Stimulated activated CD8-positive, alpha-beta memory T cell treated with anti-CD3 and anti-CD28 coated beads, Interleukin-7, amount 100 ng/mL, for 24 hours (primary cell): ENCODE measurements around the gene MYO10.
"Not testable (repeated sequence)": the region's sequence is repeated elsewhere in the genome, so short reads cannot be mapped to it uniquely, and the experiment has no call there.

Source experiments
- DNase-seq: peaks from one replicate; pipeline ENCODE4 v3.0.0-alpha.2; 2020; ENCODE audit warnings: low read depth

MYO10 gene

DNA sequence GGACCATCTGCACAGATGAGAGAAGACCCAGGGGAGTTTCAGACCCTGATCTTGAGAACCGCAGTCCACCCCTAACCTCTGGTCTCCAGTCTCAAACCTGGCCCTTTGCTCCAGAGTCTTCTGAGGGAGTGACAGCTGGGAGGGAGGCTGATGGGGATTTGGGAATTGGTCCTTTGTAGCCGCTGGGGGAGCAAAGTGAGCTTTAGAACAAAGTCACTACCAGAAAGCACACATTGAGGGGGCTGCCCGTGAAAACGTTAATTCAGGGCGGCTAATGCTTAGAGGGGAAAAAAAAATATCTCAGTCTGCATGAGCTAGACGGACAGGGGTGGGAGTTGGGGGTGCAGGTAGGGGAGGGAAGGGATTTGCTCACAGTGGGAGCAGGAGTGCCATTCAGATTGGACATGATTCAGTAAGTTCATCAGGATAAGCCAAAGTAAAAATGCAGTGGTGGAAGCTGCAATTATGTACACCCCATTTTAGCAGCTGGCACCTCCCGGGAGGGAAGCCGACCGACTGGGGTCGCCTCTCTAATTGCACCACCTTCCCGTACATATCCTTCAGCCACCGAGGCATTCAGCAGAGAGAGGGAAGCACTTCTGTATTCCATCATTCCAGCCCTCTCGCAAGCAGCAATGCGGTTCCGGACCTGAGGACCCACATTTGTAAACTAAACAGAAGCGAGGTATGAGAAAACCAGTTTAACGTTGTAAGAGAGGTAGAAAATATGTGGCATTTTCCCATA lies 195.8 kb downstream of the MYO10 start:
- no peak for DNase-seq

DNA sequence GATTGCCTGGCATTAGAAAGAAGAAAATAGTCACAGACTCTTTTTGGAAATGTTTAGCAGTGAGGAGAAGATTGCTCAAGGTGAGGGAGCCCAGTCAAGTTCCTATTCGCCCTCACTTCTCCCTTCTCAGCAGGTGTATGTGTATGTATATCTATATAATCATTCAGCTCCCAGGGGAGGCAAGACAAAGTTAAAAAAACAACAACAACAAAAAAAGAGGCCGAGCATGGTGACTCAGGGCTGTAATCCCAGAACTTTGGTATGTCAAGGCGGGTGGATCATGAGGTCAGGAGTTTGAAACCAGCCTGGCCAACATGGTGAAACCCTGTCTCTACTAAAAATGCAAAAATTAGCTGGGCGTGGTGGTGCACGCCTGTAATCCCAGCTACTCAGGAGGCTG lies 197.7 kb downstream of the MYO10 start:
- DNase-seq: not testable (repeated sequence)

DNA sequence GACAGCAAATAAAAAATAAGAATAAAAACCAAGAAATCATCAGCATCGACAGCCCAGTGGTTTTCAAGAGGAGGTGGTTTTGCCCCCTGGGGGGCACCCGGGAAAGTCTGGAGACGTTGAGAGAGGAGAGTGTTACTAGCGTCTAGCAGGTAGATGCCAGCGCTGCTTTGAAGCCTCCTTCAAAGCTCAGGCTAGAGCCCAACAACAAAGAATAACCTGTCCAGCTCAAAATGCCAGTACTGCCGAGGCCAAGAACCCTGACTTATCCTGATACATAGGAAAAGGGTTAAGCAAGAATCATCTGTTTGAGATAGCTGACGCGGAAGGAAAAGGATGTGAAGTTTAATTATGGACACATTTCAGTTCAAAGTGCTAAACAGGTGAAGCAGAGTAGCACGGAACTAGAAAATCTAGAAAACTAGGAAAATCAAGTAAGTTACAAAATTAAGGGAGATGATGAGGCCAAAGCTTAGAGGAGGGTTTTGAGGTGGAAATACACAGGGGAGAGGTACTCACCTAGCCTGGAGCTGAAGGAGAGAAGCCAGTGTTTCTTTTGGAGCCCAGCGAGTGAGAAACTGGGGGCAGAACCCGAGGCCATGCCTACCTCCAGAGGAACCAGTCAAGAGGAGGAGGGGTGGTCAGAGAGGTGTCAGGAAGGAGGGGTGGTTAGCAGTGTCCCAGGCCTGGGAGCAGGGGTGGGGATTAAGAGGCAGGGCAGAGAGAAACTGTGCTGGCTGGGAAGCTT lies 198.3 kb downstream of the MYO10 start:
- no peak for DNase-seq

DNA sequence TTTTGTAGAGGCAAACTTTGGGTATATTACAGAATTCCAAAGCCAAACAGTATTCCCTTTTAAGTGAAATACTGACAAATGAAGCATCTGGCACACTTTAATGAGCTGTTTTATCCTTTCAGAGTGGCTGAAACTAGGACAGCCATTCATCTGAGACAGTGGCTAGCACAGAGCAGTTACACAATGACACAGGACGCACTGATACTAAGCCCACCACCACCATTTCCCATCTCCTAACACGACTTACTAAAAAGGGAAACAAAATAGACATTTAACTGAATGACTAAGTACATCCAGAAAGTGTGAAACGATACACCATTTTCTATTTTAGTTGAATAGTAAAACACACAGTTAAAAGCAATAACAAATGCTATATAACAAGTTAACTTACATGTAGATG lies 198.9 kb downstream of the MYO10 start:
- DNase-seq: no peak

DNA sequence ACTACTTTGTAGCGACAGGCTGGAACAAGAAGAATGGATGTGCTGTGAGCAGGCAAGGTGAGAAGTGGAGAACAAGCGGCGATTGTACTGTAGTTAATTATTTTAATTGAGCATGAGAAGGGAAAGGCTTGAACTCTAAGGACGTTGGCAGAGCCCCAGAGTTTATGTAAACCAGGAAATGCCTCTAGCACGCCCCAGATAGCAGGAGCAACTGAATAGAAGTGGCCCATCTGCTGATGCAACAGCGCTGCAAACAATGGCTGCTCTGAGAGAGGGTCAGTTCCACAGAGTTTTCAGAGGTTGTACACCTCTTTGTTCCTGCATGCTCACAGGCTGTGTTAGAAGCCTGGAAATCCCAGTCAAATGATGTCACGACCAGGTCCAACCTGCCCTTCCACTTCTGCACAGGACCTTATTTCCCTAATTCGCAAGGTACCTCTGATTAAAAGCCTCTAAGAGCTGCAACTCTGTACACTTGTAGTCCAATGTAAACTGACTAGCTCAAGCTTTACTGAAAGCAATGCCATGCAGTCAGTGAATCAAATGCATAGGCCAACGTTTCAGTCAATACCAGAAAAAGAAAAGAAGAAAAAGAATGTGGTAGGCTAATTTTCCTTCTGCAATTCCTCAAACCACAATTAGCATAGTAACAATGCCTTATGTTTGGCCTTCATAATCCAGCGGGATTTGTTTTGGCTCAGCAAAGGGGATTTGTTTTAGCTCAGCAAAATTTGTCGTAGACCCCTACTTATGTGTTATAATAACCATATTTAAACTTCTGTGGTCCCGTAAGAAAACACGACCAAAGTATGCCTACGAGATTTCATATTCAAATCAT lies 199.7 kb downstream of the MYO10 start:
- DNase-seq: no peak

DNA sequence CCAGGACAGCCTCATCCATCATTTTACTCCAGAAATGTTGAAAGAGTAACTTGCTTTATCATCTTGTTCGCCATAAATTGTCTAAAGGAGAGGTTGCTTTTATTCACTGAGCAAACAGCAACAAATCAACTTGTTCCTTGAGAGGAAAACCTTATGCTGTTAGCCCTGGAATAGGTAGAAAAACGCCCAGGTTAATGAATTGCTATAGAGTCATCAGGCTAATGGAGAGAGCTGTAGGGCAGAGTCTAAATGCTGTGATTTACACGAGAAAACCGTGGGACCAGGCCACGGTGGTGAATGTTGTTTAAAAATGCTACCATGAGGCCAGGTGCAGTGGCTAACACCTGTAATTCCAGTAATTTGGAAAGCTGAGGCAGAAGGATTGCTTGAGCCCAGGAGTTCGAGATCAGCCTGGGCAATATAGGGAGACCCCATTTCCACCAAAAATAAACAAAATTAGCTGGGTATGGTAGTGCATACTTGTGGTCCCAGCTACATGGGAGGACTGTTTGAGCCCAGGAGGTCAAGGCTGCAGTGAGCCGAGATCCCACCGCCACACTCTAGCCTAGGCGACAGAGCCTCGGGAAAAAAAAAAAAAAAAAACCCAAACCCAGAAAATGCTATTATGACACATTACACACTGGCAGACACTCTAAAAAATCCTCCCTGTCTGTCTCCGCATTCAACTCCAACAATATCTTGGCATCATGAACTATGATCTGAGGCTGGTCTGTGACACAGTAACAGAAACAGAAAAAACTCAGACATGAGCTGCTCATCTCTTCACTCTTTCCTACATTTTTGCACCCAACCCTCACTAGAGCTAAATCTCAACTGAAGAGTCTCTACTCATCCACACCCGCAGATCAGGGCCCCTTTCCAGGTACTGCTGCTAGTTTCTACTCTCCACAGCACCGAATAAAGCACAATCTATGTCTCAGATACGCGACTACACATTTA lies 200.7 kb downstream of the MYO10 start:
- no peak for DNase-seq

DNA sequence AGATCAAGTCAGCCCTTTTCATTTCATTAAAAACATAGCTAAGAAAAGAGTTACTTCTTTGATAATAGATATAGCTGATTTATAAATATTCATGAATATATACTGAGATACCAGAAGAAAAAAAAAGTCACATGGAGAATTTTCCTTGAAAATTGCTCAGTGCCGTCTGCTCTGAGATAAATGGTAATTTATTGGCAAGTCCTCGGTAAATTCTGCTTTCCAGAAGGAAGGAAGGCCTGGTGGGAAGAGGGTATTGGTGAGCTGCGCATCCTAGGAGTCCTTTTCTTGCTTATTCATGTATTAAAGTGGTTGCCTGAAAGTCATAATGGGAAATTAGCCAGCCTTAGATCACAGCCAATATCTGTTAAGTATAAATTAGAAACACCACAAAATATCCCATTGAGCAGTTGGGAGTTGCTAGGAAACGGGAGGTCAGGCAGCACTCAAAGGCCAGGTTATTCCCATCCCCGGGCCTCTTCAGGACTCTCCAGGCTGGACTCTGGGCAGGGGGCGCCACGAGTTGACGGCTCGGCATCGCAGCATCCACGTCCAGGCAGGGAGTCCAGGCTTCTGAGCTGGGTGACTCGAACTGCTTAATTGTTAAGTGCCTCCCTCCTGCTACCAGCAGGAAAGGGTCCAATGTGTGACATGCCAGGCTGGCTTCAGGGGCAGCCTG lies 202.6 kb downstream of the MYO10 start:
- DNase-seq: no peak

DNA sequence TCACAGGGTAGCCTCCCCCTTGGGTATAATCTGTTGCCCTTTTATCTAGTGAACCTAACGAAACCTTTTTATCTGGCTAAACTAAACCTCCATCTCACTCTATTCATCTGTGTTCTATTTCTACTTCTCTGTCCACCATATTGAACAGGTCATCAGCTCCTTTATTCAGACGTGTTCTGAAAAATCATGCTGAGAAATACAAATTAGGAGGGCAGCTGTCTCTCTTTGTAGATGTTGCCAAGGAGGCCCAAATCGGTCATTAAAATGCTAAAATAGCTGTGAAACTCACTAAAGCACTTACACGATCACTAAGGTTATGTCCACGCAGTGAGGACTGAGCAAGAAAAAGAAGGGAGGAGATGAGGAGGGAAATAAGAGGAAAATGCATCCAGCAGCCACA lies 203.7 kb downstream of the MYO10 start:
- DNase-seq: no peak

DNA sequence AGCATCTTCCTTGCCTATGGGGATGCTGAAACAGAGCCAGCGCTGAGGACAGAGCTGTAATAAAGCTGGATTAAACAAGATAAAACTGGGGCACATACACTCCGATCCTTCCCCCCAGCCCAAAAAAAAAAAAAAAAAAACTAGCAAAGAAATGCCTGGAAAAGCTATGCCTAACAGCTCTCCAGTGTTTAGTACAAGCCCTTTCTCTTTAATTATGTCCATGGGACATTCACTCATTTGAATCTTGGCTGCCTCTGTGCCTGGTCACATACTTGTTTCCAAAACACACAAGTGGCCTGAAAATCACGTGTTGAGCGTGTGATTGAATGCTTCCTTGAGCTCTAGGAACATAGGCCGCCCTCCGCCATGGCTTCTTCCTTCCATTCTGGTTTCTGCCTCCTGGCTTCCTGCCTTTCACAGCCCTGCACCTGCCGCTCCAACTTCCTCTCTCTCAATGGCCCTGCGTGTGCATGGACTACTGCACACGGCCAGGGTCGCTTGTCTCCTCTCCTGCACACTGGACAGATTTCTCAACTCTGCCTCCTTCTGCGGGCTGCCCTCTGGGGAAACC lies 208.2 kb downstream of the MYO10 start:
- no peak for DNase-seq

DNA sequence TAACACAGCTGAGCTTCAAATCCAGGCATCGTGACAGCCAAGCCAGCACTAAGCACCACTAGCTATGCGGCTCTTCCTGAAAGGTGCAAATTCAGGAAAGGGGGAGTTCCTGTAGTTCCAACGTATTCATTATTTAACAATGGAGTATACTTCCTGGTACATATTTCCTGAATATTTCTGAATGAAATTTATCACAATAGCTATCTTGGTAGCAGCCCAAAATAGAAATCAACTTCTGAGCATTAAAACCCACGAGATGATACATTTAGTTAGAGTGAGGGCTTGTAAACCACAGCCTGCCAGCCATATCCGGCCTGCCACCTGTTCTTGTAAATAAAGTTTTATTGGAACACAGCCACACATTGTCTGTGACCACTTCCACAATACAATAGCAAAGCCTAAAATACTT lies 209.5 kb downstream of the MYO10 start:
- DNase-seq: no peak

DNA sequence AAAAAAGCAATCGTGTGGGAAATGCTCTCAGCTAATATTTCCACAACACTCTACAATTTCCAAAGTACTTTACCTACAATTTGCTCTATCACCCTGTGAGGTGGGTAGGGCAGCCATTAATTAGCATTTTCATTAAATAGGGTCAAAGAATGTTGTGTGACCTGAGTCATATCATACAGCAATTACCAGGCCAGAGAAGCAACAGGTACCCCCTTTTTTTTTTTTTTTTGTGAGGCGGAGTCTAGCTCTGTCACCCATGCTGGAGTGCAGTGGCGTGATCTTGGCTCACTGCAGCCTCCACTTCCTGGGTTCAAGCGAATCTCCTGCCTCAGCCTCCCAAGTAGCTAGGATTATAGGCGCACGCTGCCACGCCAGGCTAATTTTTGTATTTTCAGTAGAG lies 210.5 kb downstream of the MYO10 start:
- no peak for DNase-seq

DNA sequence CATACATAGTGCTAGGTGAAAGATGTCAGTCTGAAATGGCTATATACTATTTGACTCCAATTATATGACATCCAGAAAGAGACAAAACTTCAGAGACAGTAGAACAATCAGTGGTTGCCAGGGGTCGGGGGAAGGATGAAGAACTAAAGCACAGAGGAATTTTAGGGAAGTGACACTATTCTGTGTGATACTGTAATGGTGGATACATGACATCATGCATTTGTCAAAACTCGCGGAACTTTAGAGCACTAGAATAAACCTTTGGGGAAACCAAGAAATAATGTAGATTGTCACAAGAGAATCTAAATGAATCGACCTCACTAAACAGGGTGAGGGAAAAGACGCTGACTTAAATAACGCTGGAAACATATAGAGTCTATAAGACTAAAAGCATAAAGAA lies 212.3 kb downstream of the MYO10 start:
- DNase-seq: no peak

DNA sequence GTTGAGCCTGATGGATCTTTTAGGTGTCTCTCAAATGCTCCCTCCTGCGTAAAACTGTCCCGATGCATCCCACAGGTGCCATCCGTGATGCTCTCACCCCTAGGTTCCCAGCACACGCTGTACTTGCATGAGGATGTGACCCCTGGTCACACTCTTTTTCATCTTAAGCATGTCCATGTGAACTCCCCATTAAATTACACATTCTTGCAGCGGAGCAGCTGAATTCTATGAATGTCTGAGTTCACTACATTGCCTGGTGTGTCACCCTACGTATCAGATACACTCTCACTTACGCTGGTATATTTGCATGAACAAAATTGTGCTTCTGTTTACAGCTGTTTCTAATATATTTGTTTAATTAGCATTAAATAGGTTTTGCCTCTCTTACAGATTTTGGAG lies 214.0 kb downstream of the MYO10 start:
- no peak for DNase-seq

DNA sequence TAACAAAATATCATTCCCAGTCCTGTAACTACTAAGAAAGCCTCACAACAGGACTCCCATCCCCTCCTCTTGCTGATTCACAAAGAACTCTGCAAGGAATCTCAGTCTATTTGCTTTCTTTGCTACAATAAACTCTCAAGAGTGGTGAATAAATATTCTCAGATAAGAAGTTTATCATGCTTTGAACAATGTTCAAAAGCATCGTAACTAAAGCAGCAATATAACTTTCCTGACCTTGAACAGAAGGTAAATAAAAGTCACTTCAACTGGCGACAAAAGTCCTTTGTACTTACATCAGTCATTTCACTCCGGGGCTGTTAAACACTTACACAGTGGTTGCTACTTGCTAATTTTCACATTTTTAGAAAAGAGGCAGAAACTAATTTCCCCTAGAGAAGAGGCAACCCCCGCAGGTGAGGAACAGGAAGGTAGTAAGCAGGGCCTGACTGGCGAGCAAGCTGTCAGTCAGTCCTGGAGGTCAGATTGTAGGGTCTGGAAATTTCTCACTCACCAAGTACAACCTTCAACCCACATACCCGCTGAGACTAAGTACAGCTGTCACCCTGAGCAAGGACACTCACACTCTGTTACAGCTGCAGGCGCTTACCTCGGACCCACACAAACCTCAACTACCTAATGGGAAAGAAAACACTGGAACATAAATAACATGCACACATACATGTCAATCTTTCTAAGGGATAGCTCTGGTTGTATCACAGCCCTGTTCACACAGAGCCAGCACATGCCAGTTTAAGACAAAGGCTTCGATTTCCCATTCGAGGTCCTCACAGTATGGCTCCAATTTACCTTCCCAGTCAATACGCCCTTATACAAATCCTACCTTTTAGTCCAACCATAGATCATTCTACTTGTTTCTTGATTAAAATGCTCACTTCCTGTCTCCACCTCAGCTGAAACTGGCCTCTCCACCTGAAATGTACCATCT lies 214.7 kb downstream of the MYO10 start:
- no peak for DNase-seq

DNA sequence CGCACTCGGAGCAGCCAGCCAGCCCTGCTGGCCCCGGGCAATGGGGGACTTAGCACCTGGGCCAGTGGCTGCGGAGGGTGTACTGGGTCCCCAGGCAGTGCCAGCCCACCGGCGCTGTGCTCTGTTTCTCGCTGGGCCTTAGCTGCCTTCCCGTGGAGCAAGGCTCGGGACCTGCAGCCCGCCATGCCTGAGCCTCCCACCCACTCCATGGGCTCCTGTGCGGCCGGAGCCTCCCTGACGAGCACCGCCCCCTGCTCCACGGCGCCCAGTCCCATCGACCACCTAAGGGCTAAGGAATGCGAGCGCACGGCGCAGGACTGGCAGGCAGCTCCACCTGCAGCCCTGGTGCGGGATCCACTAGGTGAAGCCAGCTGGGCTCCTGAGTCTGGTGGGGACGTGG lies 218.1 kb downstream of the MYO10 start:
- not testable (repeated sequence) for DNase-seq

DNA sequence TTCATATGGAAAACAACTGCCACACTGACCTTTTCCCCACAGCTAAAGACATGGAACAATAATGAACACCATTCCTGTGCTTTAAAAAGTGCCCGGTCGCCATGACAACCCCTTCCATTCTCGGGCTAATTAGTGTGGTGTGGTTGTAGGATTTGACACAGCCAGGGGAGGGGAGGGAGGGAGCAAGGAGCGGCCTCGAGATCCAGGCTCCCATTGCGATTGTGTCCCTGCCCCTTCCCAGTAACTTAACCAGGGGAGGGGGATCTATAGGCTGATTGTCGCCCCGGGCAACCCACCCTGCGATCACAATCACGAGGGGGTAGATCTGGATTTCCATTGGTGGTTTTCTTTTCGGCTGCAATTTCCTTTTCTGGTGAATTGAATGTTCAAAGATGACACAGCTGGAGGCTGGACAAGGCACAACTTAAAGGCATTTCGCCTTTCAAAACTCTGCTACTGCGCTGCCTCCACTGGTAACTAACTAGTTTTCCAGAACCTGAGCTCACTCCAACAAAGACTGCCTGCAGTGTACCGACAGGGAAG lies 222.6 kb downstream of the MYO10 start:
- DNase-seq: no peak

DNA sequence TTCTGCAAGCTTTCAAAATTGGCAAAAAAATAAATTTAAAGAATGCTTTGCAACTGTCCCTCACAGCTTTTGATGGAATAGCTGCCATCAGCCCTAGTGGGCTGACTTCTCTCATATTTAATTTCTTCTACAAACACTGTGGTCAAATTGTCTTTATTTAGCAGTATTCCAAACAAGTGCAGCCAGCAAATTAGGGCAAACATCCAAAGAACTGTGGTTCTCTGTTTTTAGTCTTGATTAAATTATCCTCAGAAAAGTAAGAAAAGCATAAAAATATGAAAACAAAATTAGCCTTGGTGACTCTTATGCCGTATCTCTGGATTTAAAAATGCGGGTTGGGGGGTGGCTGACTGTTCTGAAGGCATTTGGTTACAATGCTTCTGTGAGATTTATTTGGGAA lies 223.5 kb downstream of the MYO10 start:
- no peak for DNase-seq

DNA sequence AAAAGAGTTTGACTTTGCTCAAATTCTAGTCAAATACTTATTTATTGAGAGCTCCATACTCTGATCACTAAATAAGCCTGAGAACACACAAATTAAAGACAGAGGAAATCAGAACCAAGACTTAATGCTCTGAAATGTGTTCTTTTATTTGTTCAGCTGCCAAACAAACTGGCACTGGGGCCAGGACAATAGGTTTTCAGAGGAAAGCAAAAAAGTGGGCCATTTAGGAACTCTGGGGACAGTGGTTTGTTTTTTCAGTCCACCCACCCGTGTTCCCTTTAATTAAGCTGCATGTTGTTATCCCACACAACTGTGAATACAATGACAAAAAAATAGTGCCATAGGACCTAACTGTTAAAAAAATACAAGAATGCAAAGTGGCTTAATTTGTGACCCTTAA lies 223.9 kb downstream of the MYO10 start:
- DNase-seq: no peak

DNA sequence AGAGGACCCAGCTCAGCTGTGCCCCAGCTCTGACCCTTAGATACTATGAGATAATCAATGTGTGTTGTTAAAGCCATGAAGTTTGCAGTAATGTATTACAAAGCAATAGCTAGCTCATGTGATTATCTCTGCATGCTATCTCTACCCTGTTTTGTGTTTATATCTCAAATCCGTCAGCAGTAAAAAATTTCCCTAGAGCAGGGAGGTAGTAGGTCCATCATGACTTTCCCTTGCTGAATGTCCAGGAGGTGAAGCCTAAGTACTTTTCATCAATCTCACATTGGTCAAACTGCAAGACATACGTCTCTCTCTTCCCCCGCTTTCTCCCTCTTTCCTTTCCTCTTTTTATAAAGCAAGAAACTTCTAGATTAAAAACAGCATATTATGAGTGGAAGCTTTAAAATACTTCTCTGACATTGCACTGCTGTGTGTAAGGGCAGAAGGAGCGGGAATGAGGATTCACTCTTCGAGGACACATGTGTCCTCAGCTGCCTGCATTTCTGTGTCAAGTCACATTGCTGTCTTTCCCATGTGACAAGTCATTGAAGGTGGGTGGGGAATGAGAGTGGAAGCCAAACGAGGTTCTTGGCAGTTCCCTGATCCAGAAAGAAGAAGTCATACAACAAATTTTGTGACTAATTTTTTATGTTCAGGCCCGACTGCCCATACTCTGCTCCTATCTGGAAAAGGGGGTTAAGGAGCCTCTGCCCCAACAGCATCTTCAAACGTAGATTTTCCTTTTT lies 226.2 kb downstream of the MYO10 start:
- DNase-seq: no peak
